Cardiac muscle cell (in vitro differentiated cells and primary cell): ENCODE results near the gene FBXL15. TPM values are rescaled to one million over a fixed set of nuclear protein-coding genes. Genes with fewer than 3 reads are reported as not detected.
A peak's percentile ranks its signal among the peaks of the same experiment; 100 is the strongest.

Experiments
- DNase-seq, 2 donors: peaks; one replicate each; pipeline versions ENCODE4 v3.0.0 to v3.0.0-alpha.2; 2010 to 2017; ENCODE audit warnings: low read depth in 1 of 2, low spot score in 1 of 2
- H3K27ac ChIP-seq: fragments of 200-600 bp; sonication (generic); 2 replicates; pipeline ENCODE4 v1.5.1; 2016
- H3K27me3 ChIP-seq: fragments of 200-600 bp; sonication (generic); 2 replicates; pipeline ENCODE4 v1.6.0; 2016; ENCODE audit warnings: control low read depth
- H3K36me3 ChIP-seq: fragments of 200-600 bp; sonication (generic); 2 replicates; pipeline ENCODE4 v1.5.1; 2016; ENCODE audit warnings: control low read depth
- H3K4me1 ChIP-seq: fragments of 200-600 bp; sonication (generic); 2 replicates; pipeline ENCODE4 v1.8.1; 2017; ENCODE audit warnings: low read depth, mild to moderate bottlenecking, mixed run types
- H3K4me3 ChIP-seq: fragments of 200-600 bp; sonication (generic); 2 replicates; pipeline ENCODE4 v1.5.1; 2016; ENCODE audit warnings: mild to moderate bottlenecking
- H3K9me3 ChIP-seq: fragments of 200-600 bp; sonication (generic); 2 replicates; pipeline ENCODE4 v1.5.1; 2017; ENCODE audit warnings: low read depth, mild to moderate bottlenecking, control low read depth
- polyA plus RNA-seq: library from polyadenylated mRNA; unstranded; fragments of >200 nt; fragmentation: Nextera tagmentation; extraction: Ambion mirVana; gene quantifications from 2 replicates; pipeline ENCODE4 v1.2.1, GENCODE V29; 2016
- total RNA-seq: library from RNA; depleted of rRNA; stranded (reverse); fragments of >200 nt; gene quantifications from 2 replicates; pipeline ENCODE4 v1.2.3, GENCODE V29; 2016
- TF ChIP-seq, protein P1 (sequence below): IDR thresholded peaks from 2 replicates; pipeline ENCODE4 v1.5.1; 2012; ENCODE audit warnings: low read depth, mild to moderate bottlenecking, low read length

The FBXL15 gene
- total and polyA plus RNA-seq, 2 experiments from 2014 or later: 36.3 to 46.3 TPM

DNA sequence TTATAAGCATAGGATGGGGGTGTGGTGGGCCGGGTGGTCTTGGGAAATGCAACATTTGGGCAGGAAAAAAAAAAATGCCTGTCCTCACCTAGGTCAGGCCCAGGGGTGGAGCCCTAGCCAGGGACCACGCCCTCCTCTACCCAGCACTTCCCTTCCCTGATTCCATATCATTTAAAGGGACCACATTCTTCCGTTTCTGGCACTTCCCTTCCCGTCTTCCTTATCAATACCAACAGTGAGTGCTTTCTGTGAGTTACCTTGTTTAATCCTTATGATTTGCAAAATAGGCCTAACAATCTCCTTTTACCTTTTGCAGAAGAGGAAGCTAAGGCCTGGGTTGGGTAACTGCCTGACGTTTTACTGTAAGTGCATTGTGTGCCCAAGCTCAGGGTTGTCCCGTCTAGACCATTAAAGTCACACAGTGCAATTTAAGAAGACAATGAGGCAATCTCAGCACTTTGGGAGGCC lies 47.4 kb downstream of the FBXL15 start:
- Histone ChIP-seq H3K9me3 (no peaks in the 10 kb centered on the region), H3K4me1 (no peaks in the 10 kb centered on the region), H3K36me3 (no peaks in the 10 kb centered on the region), H3K4me3 (no peak overlapping the region), H3K27me3 (no peaks in the 10 kb centered on the region), H3K27ac (no peak overlapping the region)
- DNase-seq: no peak
- TF ChIP-seq, protein P1, sequence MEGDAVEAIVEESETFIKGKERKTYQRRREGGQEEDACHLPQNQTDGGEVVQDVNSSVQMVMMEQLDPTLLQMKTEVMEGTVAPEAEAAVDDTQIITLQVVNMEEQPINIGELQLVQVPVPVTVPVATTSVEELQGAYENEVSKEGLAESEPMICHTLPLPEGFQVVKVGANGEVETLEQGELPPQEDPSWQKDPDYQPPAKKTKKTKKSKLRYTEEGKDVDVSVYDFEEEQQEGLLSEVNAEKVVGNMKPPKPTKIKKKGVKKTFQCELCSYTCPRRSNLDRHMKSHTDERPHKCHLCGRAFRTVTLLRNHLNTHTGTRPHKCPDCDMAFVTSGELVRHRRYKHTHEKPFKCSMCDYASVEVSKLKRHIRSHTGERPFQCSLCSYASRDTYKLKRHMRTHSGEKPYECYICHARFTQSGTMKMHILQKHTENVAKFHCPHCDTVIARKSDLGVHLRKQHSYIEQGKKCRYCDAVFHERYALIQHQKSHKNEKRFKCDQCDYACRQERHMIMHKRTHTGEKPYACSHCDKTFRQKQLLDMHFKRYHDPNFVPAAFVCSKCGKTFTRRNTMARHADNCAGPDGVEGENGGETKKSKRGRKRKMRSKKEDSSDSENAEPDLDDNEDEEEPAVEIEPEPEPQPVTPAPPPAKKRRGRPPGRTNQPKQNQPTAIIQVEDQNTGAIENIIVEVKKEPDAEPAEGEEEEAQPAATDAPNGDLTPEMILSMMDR: no peak

DNA sequence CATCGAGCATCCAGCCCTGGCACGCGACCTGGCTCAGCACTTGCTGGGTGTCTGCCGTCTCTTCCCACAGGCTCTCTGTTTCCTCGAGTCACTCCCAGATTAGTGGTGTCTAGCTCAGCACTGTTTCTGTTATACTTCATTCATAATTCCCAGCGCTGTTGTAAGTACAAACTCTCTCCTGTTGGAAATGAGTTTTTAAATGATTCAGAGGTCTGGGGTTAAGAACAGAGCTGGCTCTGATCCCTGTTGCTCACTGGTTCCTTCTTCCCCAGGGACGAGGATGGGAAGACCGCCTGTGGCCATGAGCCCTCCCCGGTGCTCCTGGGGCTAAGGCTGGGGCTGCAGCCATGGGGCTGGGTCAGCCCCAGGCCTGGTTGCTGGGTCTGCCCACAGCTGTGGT lies 48.0 kb downstream of the FBXL15 start:
- peak in 1 of 2 donors; percentile 55 for DNase-seq
- TF ChIP-seq, protein P1: no peak
- no peaks in the 10 kb centered on the region for H3K27me3 ChIP-seq
- H3K4me3 ChIP-seq: no peak overlapping the region
- no peaks in the 10 kb centered on the region for H3K36me3 ChIP-seq
- H3K27ac ChIP-seq: no peak overlapping the region
- no peaks in the 10 kb centered on the region for H3K9me3 ChIP-seq
- H3K4me1 ChIP-seq: no peaks in the 10 kb centered on the region

DNA sequence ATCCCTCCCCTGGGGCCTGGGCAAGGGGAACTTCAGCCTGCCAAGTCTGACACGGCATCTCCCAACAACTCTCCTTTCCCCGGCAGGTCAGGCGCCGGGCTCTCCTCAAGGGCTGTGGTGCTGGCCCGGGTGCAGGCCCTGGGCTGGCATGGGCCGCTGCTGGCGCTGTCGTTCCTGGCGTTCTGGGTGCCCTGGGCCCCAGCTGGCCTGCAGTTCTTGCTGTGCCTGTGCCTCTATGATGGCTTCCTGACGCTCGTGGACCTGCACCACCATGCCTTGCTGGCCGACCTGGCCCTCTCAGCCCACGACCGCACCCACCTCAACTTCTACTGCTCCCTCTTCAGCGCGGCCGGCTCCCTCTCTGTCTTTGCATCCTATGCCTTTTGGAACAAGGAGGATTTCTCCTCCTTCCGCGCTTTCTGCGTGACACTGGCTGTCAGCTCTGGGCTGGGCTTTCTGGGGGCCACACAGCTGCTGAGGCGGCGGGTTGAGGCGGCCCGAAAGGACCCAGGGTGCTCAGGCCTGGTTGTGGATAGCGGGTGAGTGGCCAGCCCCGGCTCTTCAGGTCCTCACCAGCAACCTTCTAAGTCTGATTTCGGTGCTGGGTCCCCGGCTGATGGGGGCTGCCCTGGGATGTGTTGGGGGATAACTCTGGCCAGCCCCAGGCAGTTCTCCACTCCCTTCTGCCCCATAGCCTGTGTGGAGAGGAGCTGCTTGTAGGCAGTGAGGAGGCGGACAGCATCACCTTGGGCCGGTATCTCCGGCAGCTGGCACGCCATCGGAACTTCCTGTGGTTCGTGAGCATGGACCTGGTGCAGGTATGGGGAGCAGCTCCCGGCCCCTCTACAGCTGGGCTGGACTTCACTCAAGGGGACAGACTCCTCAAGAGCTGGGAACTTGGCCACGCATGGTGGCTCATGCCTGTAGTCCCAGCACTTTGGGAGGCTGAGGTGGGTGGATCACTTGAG lies 50.2 kb downstream of the FBXL15 start:
- Histone ChIP-seq H3K4me3 (no peak overlapping the region), H3K27ac (no peak overlapping the region), H3K27me3 (no peaks in the 10 kb centered on the region), H3K4me1 (no peaks in the 10 kb centered on the region), H3K36me3 (no peaks in the 10 kb centered on the region), H3K9me3 (no peaks in the 10 kb centered on the region)
- TF ChIP-seq, protein P1: no peak
- no peak for DNase-seq

Other genes starting within 250 kb of the FBXL15 start
- 0.18 TPM in 1 of 2 replicates, not detected in the other for gene ELOVL3, start 194.5 kb upstream of the FBXL15 start, total RNA-seq
- 0.10 and 0.82 TPM in 2 replicates for gene ELOVL3, start 194.5 kb upstream of the FBXL15 start, polyA plus RNA-seq
- gene PITX3, start 179.3 kb upstream of the FBXL15 start, total RNA-seq: 5.5 and 14.3 TPM in 2 replicates
- gene PITX3, start 179.3 kb upstream of the FBXL15 start, polyA plus RNA-seq: 7.9 and 19.2 TPM in 2 replicates
- gene GBF1, start 175.3 kb upstream of the FBXL15 start, total RNA-seq: 51.4 and 75.6 TPM in 2 replicates
- 42.1 and 62.1 TPM in 2 replicates for gene GBF1, start 175.3 kb upstream of the FBXL15 start, polyA plus RNA-seq
- gene NFKB2, start 25.1 kb upstream of the FBXL15 start, total RNA-seq: 21.5 and 29.8 TPM in 2 replicates
- gene NFKB2, start 25.1 kb upstream of the FBXL15 start, polyA plus RNA-seq: 10.6 and 10.8 TPM in 2 replicates
- 19.8 and 24.7 TPM in 2 replicates for gene PSD, start 2.1 kb upstream of the FBXL15 start, total RNA-seq
- gene PSD, start 2.1 kb upstream of the FBXL15 start, polyA plus RNA-seq: 13.2 and 18.5 TPM in 2 replicates
- gene CUEDC2, start 11.7 kb downstream of the FBXL15 start, total RNA-seq: 113 and 134 TPM in 2 replicates
- 190 and 193 TPM in 2 replicates for gene CUEDC2, start 11.7 kb downstream of the FBXL15 start, polyA plus RNA-seq
- not detected in 2 replicates for gene C10orf95, start 30.7 kb downstream of the FBXL15 start, total RNA-seq
- 1.7 and 2.0 TPM in 2 replicates for gene C10orf95, start 30.7 kb downstream of the FBXL15 start, polyA plus RNA-seq
- gene ACTR1A, start 81.9 kb downstream of the FBXL15 start, total RNA-seq: 135 and 147 TPM in 2 replicates
- 165 and 172 TPM in 2 replicates for gene ACTR1A, start 81.9 kb downstream of the FBXL15 start, polyA plus RNA-seq
- 11.3 and 14.2 TPM in 2 replicates for gene SUFU, start 83.1 kb downstream of the FBXL15 start, total RNA-seq
- 18.4 and 28.3 TPM in 2 replicates for gene SUFU, start 83.1 kb downstream of the FBXL15 start, polyA plus RNA-seq
- gene TRIM8, start 223.6 kb downstream of the FBXL15 start, total RNA-seq: 100 and 130 TPM in 2 replicates
- 59.8 and 65.6 TPM in 2 replicates for gene TRIM8, start 223.6 kb downstream of the FBXL15 start, polyA plus RNA-seq